Brain microvascular endothelial cell (primary cell): ENCODE data around the gene PCDH1.
A peak's percentile ranks its signal among the peaks of the same experiment; 100 is the strongest.

ENCODE experiments used
- DNase-seq: peaks from one replicate; pipeline ENCODE4 v3.0.0-alpha.2; 2020
- H3K27ac ChIP-seq: fragments of 250-450 bp; sonication (Bioruptor Pico); 2 replicates; pipeline ENCODE4 v1.5.1; 2020; ENCODE audit warnings: mild to moderate bottlenecking, moderate library complexity
- H3K27me3 ChIP-seq: fragments of 250-450 bp; sonication (Bioruptor Pico); replicated peaks from 2 replicates; pipeline ENCODE4 v1.5.1; 2020; ENCODE audit warnings: mild to moderate bottlenecking
- H3K36me3 ChIP-seq: fragments of 250-450 bp; sonication (Bioruptor Pico); replicated peaks from 2 replicates; pipeline ENCODE4 v1.5.1; 2020; ENCODE audit warnings: mild to moderate bottlenecking
- H3K4me3 ChIP-seq: 2 replicates; pipeline ENCODE4 v1.5.1; 2011; ENCODE audit warnings: low read depth, mild to moderate bottlenecking, control low read depth, low read length, moderate library complexity
- in situ Hi-C: cut with HindIII; loops from 2 replicates; pipeline ENCODE4 v1.10.0; 2017; ENCODE audit warnings: low sequenced_read_pairs, low pct_ligation_motif_present
- TF ChIP-seq, protein P1 (sequence below): IDR thresholded peaks from 2 replicates; pipeline ENCODE4 v1.5.1; 2011; ENCODE audit warnings: low read depth, mild to moderate bottlenecking, moderate library complexity, low read length, control low read depth, inconsistent platforms; ENCODE audit errors: missing control alignments

Gene PCDH1

DNA sequence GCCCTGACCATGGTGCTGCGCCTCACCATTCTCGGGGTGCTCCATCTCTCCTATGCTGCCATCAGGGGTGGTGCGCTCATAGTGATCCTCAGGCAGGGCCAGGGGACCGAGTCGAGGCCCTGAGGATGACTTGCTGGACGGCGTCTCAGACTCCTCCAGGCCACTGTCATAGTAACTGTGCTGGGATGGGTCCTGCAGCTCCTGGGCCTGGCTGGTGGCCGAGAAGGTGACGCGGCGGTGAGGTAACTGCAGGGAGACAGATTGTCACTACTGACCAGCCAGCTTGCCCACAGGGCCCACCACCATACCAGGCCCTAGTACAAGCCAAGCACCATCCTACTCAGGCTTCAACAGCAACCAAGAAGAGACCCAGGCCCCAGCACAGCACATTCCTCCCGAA lies 21.0 kb downstream of the PCDH1 start:
- DNase-seq = no peak
- H3K4me3 ChIP-seq = no peak overlapping the region
- no peak overlapping the region for H3K27ac ChIP-seq
- in situ Hi-C loops = no loop called here
- H3K36me3 ChIP-seq = no peaks in the 10 kb centered on the region
- TF ChIP-seq, protein P1, sequence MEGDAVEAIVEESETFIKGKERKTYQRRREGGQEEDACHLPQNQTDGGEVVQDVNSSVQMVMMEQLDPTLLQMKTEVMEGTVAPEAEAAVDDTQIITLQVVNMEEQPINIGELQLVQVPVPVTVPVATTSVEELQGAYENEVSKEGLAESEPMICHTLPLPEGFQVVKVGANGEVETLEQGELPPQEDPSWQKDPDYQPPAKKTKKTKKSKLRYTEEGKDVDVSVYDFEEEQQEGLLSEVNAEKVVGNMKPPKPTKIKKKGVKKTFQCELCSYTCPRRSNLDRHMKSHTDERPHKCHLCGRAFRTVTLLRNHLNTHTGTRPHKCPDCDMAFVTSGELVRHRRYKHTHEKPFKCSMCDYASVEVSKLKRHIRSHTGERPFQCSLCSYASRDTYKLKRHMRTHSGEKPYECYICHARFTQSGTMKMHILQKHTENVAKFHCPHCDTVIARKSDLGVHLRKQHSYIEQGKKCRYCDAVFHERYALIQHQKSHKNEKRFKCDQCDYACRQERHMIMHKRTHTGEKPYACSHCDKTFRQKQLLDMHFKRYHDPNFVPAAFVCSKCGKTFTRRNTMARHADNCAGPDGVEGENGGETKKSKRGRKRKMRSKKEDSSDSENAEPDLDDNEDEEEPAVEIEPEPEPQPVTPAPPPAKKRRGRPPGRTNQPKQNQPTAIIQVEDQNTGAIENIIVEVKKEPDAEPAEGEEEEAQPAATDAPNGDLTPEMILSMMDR = no peak
- H3K27me3 ChIP-seq = peaks cover 3% of the 10 kb centered on the region

DNA sequence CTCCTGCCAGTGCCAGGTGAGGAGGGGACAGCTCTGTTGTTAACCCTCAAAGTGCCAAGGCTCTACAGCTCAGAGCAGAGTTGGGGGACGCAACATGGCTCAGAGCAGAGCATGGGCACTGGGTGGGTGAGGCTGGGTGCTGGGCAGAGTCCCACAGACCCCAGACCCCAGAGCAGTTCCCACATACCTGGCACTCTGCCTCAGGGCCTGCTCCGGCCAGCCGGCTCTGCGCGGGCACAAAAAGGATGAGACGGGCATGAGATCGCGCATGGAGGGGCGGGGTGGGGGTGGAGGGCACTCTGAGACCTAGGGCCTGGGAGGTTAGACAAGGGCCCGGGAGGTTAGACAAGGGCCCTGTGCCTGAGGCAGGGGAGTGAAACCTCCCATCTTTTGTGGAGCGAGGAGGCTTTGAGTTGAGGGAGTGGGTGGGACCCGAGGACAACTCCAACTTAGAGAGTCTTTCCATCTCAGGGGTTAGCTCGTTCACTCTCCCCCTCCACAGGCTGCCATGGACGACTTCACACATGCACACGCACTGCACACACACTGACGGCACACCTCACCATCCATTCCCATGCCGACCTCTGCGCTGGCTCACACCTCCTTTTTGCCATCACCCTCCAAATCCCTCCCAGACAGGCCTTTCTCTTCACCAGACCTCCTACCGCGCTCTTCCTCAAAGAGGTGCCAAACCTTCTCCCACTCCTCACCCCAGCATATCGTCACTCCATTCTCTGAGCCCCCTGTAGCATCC lies 22.0 kb downstream of the PCDH1 start:
- Histone ChIP-seq H3K36me3 (no peaks in the 10 kb centered on the region), H3K4me3 (no peak overlapping the region), H3K27ac (no peak overlapping the region), H3K27me3 (peaks cover 3% of the 10 kb centered on the region)
- in situ Hi-C loops = no loop called here
- TF ChIP-seq, protein P1 = no peak
- no peak for DNase-seq

DNA sequence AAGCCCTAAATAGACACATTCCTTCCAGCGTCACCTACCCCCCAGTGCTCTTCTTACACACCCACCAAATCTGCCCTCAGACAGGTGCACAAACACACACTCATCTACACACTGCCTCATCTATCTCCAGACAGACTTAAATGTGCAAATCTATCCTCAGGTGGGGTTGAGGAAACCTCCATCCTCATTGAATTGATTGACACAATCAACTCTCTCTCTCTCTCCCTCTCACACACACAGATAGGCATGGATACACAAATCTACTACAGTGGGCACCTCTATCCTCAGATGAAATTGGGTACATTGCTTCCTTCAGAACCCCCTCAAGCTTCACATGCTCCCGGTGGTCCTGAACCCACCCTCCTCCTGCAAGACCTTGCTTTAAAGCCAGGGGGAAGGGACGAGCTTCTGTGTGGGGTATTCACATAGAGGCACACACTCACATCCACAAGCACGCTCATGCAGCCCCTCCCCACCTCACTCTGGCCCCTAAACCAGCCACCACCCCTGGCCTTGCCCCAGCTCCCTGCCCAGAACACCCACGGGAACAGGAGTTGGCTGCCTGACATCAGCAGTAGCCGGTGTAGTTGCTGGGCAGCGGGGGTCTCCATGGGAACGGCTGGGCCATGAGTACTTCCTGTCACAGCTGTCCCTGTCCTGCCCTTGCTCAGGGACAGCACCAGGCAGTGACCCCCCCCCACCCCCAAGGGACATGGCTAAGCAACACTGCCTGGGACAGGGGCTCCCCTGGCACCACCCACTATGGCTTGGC lies 22.8 kb downstream of the PCDH1 start:
- DNase-seq = no peak
- Histone ChIP-seq H3K27ac (no peak overlapping the region), H3K36me3 (no peaks in the 10 kb centered on the region), H3K4me3 (no peak overlapping the region), H3K27me3 (peaks cover 3% of the 10 kb centered on the region)
- TF ChIP-seq, protein P1 = no peak
- in situ Hi-C loops = no loop called here

DNA sequence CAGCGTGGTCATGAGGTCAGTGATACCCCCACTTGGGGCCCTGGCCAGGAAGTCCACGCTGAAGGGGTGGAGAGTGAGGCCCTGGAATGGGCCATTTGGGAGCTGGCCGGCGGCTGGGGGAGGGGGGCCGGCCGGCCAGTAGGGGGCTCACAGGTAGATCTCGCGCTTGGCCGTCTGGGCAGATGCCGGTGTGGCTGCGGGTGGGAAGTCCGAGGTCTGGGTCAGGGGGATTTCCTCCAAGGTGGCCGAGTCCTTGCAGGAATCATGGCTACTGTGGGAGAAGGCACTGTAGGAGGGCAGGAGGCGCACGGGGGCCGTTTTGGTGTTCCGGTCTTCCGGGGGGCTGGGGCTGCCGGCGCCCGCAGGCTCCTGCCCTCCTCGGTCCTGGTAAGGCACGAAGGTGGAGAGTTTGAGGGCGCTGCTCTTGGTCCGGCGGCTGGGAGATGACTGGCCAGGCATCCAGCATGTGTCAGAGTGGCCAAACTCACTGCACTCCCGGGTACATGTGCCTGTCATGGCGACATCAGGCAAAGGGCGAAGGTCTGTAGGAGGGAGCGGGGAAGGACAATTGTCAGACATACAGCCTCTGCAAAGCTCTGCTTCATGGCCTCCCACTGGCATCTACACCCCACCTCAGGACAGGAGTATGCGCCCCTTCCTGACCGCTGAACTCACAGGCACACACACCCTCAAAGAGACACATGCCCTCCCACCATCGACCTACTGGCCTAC lies 24.1 kb downstream of the PCDH1 start:
- TF ChIP-seq, protein P1 = no peak
- in situ Hi-C loops = no loop called here
- Histone ChIP-seq H3K4me3 (no peak overlapping the region), H3K27me3 (no peaks in the 10 kb centered on the region), H3K36me3 (no peaks in the 10 kb centered on the region), H3K27ac (no peak overlapping the region)
- DNase-seq = no peak

DNA sequence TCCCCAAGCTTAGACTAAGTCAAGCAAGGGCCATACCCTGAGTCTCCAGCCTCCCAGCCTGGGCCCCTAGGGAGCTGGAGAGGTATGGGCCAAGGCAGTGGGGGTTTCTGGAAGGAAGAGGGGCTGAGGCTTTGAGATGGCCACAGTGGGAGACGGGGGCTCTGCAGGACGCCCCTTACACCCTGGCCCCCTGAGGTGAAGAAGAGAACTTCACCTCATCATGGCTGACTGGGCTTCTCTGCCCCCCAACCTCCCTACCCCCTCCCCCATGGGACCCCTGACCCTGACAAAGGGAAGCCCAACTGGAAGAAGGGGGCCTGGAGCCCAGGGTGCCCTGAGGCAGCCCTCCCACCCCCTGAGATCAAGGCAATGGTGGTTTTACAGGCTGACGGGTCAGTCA lies 25.8 kb downstream of the PCDH1 start:
- DNase-seq = no peak
- in situ Hi-C loops = no loop called here
- Histone ChIP-seq H3K27ac (no peak overlapping the region), H3K4me3 (no peak overlapping the region), H3K36me3 (no peaks in the 10 kb centered on the region), H3K27me3 (no peaks in the 10 kb centered on the region)
- TF ChIP-seq, protein P1 = peak; percentile 15
